HG03520 (cell line): ENCODE measurements around the gene CDH18.

ENCODE experiments used
- ATAC-seq: cut with Tn5 transposase; IDR thresholded peaks from one replicate; pipeline ENCODE4 v1.9.1; 2021; ENCODE audit warnings: mild to moderate bottlenecking, moderate library complexity; ENCODE audit not compliant: unreplicated experiment

CDH18 gene

DNA sequence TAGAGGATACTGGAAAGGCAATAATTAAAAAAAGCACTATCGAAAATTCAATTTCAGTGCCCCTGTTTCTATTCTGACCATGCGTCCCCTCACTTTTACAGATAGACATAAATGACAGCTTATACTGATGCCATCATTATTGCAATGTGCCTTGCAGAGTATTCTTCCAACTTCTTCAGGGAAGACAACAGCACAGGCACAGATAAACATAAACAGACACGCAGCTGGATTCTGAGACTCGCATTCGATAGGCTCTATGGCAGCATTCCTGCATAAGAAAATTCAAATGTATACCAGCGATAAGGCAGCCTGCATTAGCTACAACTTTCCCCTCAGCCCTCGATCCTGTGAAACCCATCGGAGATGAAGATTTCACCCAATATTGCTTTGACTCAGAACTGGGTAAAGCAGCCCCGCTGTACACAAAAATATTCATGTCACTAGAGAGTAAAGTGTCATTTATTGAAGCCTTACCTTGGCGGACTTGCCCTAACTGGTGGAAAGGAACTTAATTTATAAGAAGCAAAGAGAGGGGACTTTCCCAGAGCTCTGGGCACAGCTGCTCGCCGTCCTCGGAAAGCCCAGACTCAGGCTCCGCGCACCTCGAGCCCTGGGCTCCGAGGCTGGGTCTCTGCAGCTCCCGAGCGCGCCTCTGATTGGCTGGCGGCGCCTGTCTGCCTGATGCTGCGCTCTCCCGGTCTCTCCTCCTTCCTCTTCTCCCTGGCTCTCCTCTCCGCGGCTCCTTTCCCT lies at the start of gene CDH18:
Gene CDH18, minus strand, starts transcription at position 589 of the 750 bp plus-strand sequence. CDS start 149,214 bp downstream, outside the sequence.
- no peak for ATAC-seq

- no peak for ATAC-seq
These were observed 46.7 kb upstream of the CDH18 start for GRCh38 chr5:20034717-20035116.

GRCh38 chr5:20033881-20034280 lies 45.9 kb upstream of the CDH18 start:
- ATAC-seq: no peak

GRCh38 chr5:20032896-20033295 lies 44.9 kb upstream of the CDH18 start:
- no peak for ATAC-seq

GRCh38 chr5:20030125-20030524 lies 42.1 kb upstream of the CDH18 start:
- ATAC-seq: no peak

- no peak for ATAC-seq
These were observed 41.3 kb upstream of the CDH18 start for GRCh38 chr5:20029266-20029665.

DNA sequence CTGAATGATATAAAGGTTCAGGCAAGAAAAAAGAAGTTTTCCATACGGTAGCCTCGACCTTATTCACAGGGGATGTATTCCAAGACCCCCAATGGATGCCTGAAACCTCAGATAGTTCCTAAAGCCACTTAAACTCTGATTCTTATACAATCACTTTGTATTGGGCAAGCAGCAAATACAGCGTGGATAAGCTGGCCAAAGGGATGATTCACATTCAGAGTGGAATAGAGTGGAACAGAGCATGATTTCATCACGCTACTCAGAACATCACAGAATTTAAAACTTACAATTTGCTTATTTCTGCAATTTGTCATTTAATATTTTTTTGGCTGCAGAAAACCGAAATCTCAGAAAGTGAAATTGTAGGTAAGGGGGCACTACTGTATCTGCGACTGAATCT lies 40.5 kb upstream of the CDH18 start:
- ATAC-seq: no peak

DNA sequence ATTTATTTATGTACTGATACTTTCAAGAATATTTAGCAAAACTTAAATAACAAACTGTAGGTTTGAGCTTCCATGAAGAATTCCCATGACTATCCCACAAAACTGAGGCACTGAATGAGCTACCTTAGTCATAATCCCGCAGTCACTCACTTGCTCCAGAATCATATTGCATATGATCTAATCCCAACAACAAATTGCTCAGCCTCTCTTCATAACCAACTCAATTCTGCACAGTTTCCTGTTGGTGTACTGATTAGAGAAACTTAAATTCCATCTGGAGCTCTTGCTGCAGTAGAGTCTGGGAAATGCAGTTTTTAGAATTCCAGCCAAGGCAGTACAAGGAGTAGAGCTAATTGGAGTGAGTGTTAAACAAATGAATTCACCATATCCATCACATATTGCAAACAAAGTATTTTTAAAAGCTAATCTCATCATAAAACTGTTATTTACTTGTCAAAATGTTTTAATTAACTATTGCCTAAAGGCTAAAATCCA lies 35.7 kb upstream of the CDH18 start:
- no peak for ATAC-seq

GRCh38 chr5:20020247-20020646 lies 32.2 kb upstream of the CDH18 start:
- ATAC-seq: no peak

DNA sequence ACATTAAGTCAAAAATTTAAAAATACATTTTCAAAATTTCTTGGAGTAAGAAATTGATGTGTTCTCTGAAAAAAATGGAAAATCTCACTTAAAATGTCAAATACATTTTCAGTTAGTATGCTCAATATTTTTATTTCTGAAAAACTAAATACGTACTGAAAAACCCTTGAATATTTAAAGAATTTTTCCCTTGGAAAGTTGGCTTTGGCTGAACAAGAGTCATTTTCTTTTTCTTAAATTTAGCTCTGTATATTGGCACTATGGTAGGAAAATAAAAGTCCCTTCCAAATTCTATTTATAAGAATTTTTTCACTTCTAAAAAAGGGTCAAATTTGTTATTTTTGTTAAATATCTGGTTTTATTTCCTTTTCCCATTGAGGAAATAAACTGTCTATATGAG lies 29.0 kb upstream of the CDH18 start:
- no peak for ATAC-seq

- ATAC-seq: no peak
These were observed 12.4 kb upstream of the CDH18 start for GRCh38 chr5:20000416-20000815.

GRCh38 chr5:19988457-19988856 lies 457 bp upstream of the CDH18 start:
- no peak for ATAC-seq

DNA sequence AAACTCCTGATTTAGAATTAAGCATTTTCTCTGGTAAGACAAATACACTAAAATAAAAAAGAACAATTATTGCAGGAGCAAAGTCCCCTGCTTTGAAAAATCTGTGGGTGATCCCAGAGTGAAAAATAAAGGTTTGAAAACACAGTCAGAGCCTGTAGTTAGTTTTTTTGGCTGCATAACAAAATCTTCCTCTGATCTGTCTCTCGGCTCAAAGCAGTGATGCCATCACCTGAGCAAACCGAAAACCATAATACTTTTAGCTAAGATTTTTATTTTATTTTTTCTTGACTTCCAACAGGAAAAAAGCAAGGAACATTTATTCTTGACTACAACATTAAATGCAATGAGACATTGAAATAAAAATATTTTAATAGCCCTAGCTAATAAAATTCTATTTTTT lies 1.2 kb downstream of the CDH18 start:
- ATAC-seq: no peak

- ATAC-seq: no peak
These were observed 1.9 kb downstream of the CDH18 start for GRCh38 chr5:19986031-19986619.

GRCh38 chr5:19978476-19978875 lies 9.5 kb downstream of the CDH18 start:
- ATAC-seq: no peak

GRCh38 chr5:19977099-19977498 lies 10.9 kb downstream of the CDH18 start:
- ATAC-seq: no peak

- ATAC-seq: no peak
These were observed 12.2 kb downstream of the CDH18 start for GRCh38 chr5:19975795-19976194.

DNA sequence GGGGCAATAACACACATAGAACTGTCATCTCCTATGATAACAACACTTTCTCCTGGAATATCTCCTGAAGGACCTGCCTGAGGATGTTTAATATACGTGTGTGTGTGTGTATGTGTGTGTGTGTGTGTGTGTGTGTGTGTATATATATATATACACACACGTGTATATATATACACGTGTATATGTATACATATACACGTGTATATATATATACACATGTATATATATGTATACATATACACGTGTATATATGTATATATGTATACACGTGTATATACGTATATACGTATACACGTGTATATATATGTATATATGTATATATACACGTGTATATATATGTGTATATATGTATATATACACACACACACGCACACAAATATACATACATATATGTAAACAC lies 27.5 kb downstream of the CDH18 start:
- ATAC-seq: no peak

DNA sequence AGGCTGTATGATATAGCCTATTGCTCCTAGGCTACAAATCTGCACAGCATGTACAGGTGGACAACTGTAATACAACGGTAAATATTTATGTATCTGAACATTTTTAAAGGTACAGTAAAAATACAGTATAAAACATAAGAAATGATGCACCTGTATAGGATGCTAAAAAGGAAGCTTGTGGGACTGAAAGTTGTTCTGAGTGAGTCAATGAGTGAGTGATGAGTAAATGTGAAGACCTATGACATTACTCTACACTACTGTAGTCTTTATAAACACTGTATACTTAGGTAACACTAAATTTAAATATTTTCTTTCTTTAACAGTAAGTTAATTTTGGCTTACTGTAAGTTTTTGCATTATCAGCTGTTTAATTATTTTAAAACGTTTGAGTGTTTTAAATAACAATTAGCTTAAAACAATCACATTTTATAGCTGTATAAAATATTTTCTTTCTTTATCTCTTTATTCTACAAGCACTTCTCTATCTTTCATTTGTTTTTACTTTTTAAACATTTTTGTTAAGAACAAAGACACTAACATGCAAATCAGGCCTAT lies 28.1 kb downstream of the CDH18 start:
- no peak for ATAC-seq

GRCh38 chr5:19950897-19951296 lies 37.1 kb downstream of the CDH18 start:
- no peak for ATAC-seq

- ATAC-seq: no peak
These were observed 47.8 kb downstream of the CDH18 start for GRCh38 chr5:19940192-19940591.

- no peak for ATAC-seq
These were observed 57.5 kb downstream of the CDH18 start for GRCh38 chr5:19930451-19930850.
